GM21423 (cell line): ENCODE data around the gene LCE7A.

Source experiments
- ATAC-seq: cut with Tn5 transposase; IDR thresholded peaks from one replicate; pipeline ENCODE4 v1.9.1; 2021; ENCODE audit warnings: mild to moderate bottlenecking, moderate library complexity; ENCODE audit not compliant: unreplicated experiment

Gene LCE7A

GRCh38 chr1:152859696-152860095 is at the start of gene LCE7A:
LCE7A (plus strand) TSS chr1:152859996; CDS start chr1:152860698, 702 bp downstream.
- ATAC-seq, result no peak

- ATAC-seq, result no peak
Observed at GRCh38 chr1:152811050-152811449, 48.7 kb upstream of the LCE7A start.

GRCh38 chr1:152811671-152812070 is 48.1 kb upstream of the LCE7A start, which contains the start of gene LCE1B:
LCE1B (plus strand) TSS chr1:152811971; CDS start chr1:152812447, 476 bp downstream.
- no peak for ATAC-seq

GRCh38 chr1:152817309-152817708 is 42.5 kb upstream of the LCE7A start:
- no peak for ATAC-seq

- ATAC-seq, result no peak
Observed at GRCh38 chr1:152823294-152823693, 36.5 kb upstream of the LCE7A start.

GRCh38 chr1:152824964-152825363 is 34.8 kb upstream of the LCE7A start:
- no peak for ATAC-seq

GRCh38 chr1:152827173-152827572 is 32.6 kb upstream of the LCE7A start, which contains the start of gene LCE1A:
LCE1A (plus strand) TSS chr1:152827473; CDS start chr1:152827473, 0 bp downstream.
- ATAC-seq, result no peak

GRCh38 chr1:152836870-152837269 is 22.9 kb upstream of the LCE7A start:
- ATAC-seq, result no peak

GRCh38 chr1:152842556-152842955 is 17.2 kb upstream of the LCE7A start, which contains the start of gene LCE6A:
LCE6A (plus strand) TSS chr1:152842856; CDS start chr1:152843521, 665 bp downstream.
- no peak for ATAC-seq

- no peak for ATAC-seq
Observed at GRCh38 chr1:152855661-152856060, 4.1 kb upstream of the LCE7A start.

- no peak for ATAC-seq
Observed at GRCh38 chr1:152858062-152858461, 1.7 kb upstream of the LCE7A start.

GRCh38 chr1:152860129-152860528 is 333 bp downstream of the LCE7A start:
- no peak for ATAC-seq

GRCh38 chr1:152861374-152861773 is 1.6 kb downstream of the LCE7A start:
- ATAC-seq, result no peak

- no peak for ATAC-seq
Observed at GRCh38 chr1:152864443-152864842, 4.6 kb downstream of the LCE7A start.

GRCh38 chr1:152866321-152866720 is 6.5 kb downstream of the LCE7A start:
- no peak for ATAC-seq

- no peak for ATAC-seq
Observed at GRCh38 chr1:152869808-152870419, 10.1 kb downstream of the LCE7A start.

GRCh38 chr1:152870831-152871730 is 11.3 kb downstream of the LCE7A start:
- no peak for ATAC-seq

GRCh38 chr1:152871731-152872126 is 11.9 kb downstream of the LCE7A start:
- ATAC-seq, result no peak

GRCh38 chr1:152873495-152873894 is 13.7 kb downstream of the LCE7A start:
- no peak for ATAC-seq

- ATAC-seq, result no peak
Observed at GRCh38 chr1:152876827-152877226, 17.0 kb downstream of the LCE7A start.

GRCh38 chr1:152878042-152878441 is 18.2 kb downstream of the LCE7A start, which contains the start of gene SMCP:
SMCP (plus strand) TSS chr1:152878322; CDS start chr1:152884423, 6,101 bp downstream.
- ATAC-seq, result no peak
